NCI-H526 treated with DMSO at 0.1 percent for 48 hours (cell line): Measurements from ENCODE around the gene UBN1.

ENCODE experiments used
- DNase-seq: peaks from one replicate; lab custom pipeline; 2025; lab: John Stamatoyannopoulos, UW

The UBN1 gene

GRCh38 chr16:4862639-4863038, 15.4 kb downstream of the UBN1 start:
- DNase-seq = no peak

GRCh38 chr16:4864728-4865127, 17.4 kb downstream of the UBN1 start:
- DNase-seq = no peak

- no peak for DNase-seq
Measured at GRCh38 chr16:4865231-4865860, 18.1 kb downstream of the UBN1 start.

GRCh38 chr16:4866586-4866985, 19.3 kb downstream of the UBN1 start:
- DNase-seq = no peak

- no peak for DNase-seq
Measured at GRCh38 chr16:4868026-4868425, 20.7 kb downstream of the UBN1 start.

GRCh38 chr16:4868535-4868934, 21.3 kb downstream of the UBN1 start:
- no peak for DNase-seq

- no peak for DNase-seq
Measured at GRCh38 chr16:4869147-4869805, 22.0 kb downstream of the UBN1 start.

- DNase-seq = no peak
Measured at GRCh38 chr16:4870138-4870671, 22.9 kb downstream of the UBN1 start.

- no peak for DNase-seq
Measured at GRCh38 chr16:4871071-4871470, 23.8 kb downstream of the UBN1 start.

- no peak for DNase-seq
Measured at GRCh38 chr16:4873091-4873490, 25.8 kb downstream of the UBN1 start.

- DNase-seq = no peak
Measured at GRCh38 chr16:4874666-4875065, 27.4 kb downstream of the UBN1 start.

GRCh38 chr16:4876646-4877379, 29.5 kb downstream of the UBN1 start:
- no peak for DNase-seq

- DNase-seq = no peak
Measured at GRCh38 chr16:4877380-4877685, 30.1 kb downstream of the UBN1 start.

GRCh38 chr16:4879049-4879448, 31.8 kb downstream of the UBN1 start:
- no peak for DNase-seq

GRCh38 chr16:4880006-4880580, 32.8 kb downstream of the UBN1 start:
- no peak for DNase-seq

- DNase-seq = no peak
Measured at GRCh38 chr16:4882000-4882632, 34.8 kb downstream of the UBN1 start.

GRCh38 chr16:4882633-4883285, 35.5 kb downstream of the UBN1 start:
- DNase-seq = no peak

- no peak for DNase-seq
Measured at GRCh38 chr16:4883501-4883900, 36.2 kb downstream of the UBN1 start.

- no peak for DNase-seq
Measured at GRCh38 chr16:4884209-4884608, 36.9 kb downstream of the UBN1 start.

- no peak for DNase-seq
Measured at GRCh38 chr16:4884972-4885874, 37.9 kb downstream of the UBN1 start.

- no peak for DNase-seq
Measured at GRCh38 chr16:4886151-4886550, 38.9 kb downstream of the UBN1 start.
